ENCODE measurements around the gene CLEC6A.

DNA sequence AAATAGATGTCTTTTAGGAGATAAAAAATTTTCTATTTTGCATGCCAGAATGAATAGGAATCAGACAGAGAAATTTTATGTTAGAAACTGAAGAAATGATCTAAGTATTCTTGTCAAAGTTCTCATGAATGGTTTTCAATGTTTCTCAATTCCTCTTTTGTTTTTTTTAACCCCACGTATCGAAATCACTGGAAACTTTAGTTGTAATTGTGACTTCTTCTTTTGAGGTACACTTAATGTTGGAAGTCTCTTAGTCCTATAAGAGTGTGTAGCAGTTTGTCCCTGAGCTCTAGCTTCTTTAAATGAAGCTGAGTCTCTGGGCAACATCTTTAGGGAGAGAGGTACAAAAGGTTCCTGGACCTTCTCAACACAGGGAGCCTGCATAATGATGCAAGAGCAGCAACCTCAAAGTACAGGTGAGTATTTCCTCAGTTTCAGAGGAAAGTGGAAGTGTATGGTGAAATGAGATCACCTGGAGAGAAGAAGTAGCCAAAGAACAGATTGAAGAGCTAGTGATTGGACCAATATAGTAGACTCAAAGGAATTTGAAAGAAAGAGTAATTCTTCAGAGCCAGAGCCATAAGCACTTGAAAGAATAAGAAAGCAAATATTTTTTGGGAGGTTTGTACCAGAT is at the start of gene CLEC6A:
- TF ChIP-seq, protein P1, sequence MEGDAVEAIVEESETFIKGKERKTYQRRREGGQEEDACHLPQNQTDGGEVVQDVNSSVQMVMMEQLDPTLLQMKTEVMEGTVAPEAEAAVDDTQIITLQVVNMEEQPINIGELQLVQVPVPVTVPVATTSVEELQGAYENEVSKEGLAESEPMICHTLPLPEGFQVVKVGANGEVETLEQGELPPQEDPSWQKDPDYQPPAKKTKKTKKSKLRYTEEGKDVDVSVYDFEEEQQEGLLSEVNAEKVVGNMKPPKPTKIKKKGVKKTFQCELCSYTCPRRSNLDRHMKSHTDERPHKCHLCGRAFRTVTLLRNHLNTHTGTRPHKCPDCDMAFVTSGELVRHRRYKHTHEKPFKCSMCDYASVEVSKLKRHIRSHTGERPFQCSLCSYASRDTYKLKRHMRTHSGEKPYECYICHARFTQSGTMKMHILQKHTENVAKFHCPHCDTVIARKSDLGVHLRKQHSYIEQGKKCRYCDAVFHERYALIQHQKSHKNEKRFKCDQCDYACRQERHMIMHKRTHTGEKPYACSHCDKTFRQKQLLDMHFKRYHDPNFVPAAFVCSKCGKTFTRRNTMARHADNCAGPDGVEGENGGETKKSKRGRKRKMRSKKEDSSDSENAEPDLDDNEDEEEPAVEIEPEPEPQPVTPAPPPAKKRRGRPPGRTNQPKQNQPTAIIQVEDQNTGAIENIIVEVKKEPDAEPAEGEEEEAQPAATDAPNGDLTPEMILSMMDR (IDR thresholded peaks at IDR 0.05; ENCODE audit: poor library complexity): no peak
- no peak for TF ChIP-seq EZH2 (IDR thresholded peaks at IDR 0.05; ENCODE audit: borderline replicate concordance)

All from hepatocyte (in vitro differentiated cells).